Neural cell (in vitro differentiated cells): ENCODE data around the gene SLC35C1. TPM values are rescaled to one million over a fixed set of nuclear protein-coding genes. Genes with fewer than 3 reads are reported as not detected.

ENCODE experiments used
- H2AFZ ChIP-seq: fragments of 200-600, 300-800 bp; sonication (generic), shearing (Covaris generic); 2 replicates; pipeline ENCODE4 v1.6.0; 2014; ENCODE audit warnings: low read depth, mild to moderate bottlenecking, antibody characterized with exemption, low read length, moderate library complexity
- H3F3A ChIP-seq: fragments of 200-600 bp; shearing (Covaris generic); 2 replicates; pipeline ENCODE4 v1.6.1; 2016; ENCODE audit warnings: mild to moderate bottlenecking, moderate library complexity, mixed read lengths, antibody characterized with exemption, low read length; ENCODE audit not compliant: insufficient read depth, poor library complexity, severe bottlenecking
- H3K27ac ChIP-seq: fragments of 200-600, 300-800 bp; sonication (generic), shearing (Covaris generic); 2 replicates; pipeline ENCODE4 v1.5.1; 2014; ENCODE audit warnings: mild to moderate bottlenecking, low read length, moderate library complexity
- H3K27me3 ChIP-seq: fragments of 300-800, 200-600 bp; sonication (generic), shearing (Covaris generic); 2 replicates; pipeline ENCODE4 v1.6.0; 2014; ENCODE audit warnings: mild to moderate bottlenecking, low read depth, low read length, moderate library complexity; ENCODE audit not compliant: insufficient read depth
- H3K36me3 ChIP-seq: fragments of 300-800, 200-600 bp; sonication (generic), shearing (Covaris generic); 2 replicates; pipeline ENCODE4 v1.5.1; 2014; ENCODE audit warnings: mild to moderate bottlenecking, antibody characterized with exemption, low read length, moderate library complexity; ENCODE audit not compliant: insufficient read depth
- H3K4me2 ChIP-seq: fragments of 300-800, 200-600 bp; sonication (generic), shearing (Covaris generic); 2 replicates; pipeline ENCODE4 v1.6.0; 2014; ENCODE audit warnings: mild to moderate bottlenecking, low read length
- H3K4me3 ChIP-seq: fragments of 300-800, 200-600 bp; sonication (generic), shearing (Covaris generic); 2 replicates; pipeline ENCODE4 v1.5.1; 2014; ENCODE audit warnings: mild to moderate bottlenecking, low read length, moderate library complexity
- H3K79me2 ChIP-seq: fragments of 200-600 bp; shearing (Covaris generic); replicated peaks from 2 replicates; pipeline ENCODE4 v1.6.0; 2014; ENCODE audit warnings: mild to moderate bottlenecking, low read length, moderate library complexity; ENCODE audit not compliant: insufficient read depth
- H3K9ac ChIP-seq: fragments of 300-800, 200-600 bp; sonication (generic), shearing (Covaris generic); 2 replicates; pipeline ENCODE4 v1.6.1; 2016; ENCODE audit warnings: mild to moderate bottlenecking, low read length, mixed read lengths
- H3K9me2 ChIP-seq: fragments of 200-600 bp; shearing (Covaris generic); 2 replicates; pipeline ENCODE4 v1.6.1; 2016; ENCODE audit warnings: mild to moderate bottlenecking, low read length, mixed read lengths; ENCODE audit not compliant: insufficient read depth
- H3K9me3 ChIP-seq: fragments of 200-600, 300-800 bp; sonication (generic), shearing (Covaris generic); 2 replicates; pipeline ENCODE4 v1.6.1; 2016; ENCODE audit warnings: mild to moderate bottlenecking, mixed run types, low read length, moderate library complexity, mixed read lengths
- H4K20me1 ChIP-seq: fragments of 200-600 bp; shearing (Covaris generic); 2 replicates; pipeline ENCODE4 v1.6.1; 2016; ENCODE audit warnings: mild to moderate bottlenecking, mixed run types; ENCODE audit not compliant: insufficient read depth
- EP300 ChIP-seq: fragments of 450-650 bp; conservative IDR thresholded peaks from 2 replicates; pipeline ENCODE4 v1.6.1; 2014; ENCODE audit warnings: antibody characterized with exemption, mild to moderate bottlenecking, moderate library complexity; ENCODE audit not compliant: poor library complexity, severe bottlenecking
- EZH2 ChIP-seq: fragments of 200-600, 300-800 bp; shearing (Covaris generic), sonication (generic); IDR thresholded peaks from 2 replicates; pipeline ENCODE4 v1.6.1; 2014; ENCODE audit warnings: antibody characterized with exemption, low read length, borderline replicate concordance, mild to moderate bottlenecking; ENCODE audit not compliant: insufficient read depth, poor library complexity, severe bottlenecking
- MXI1 ChIP-seq: fragments of 450-650 bp; conservative IDR thresholded peaks from 2 replicates; pipeline ENCODE4 v1.6.1; 2014; ENCODE audit warnings: antibody characterized with exemption, mild to moderate bottlenecking; ENCODE audit not compliant: poor library complexity, severe bottlenecking
- POLR2AphosphoS5 ChIP-seq: IDR thresholded peaks from 2 replicates; pipeline ENCODE4 v1.6.1; 2012
- RAD21 ChIP-seq: fragments of 450-650 bp; conservative IDR thresholded peaks from 2 replicates; pipeline ENCODE4 v1.6.1; 2014; ENCODE audit warnings: antibody characterized with exemption, mild to moderate bottlenecking, moderate library complexity
- SMC3 ChIP-seq: fragments of 450-650 bp; conservative IDR thresholded peaks from 2 replicates; pipeline ENCODE4 v1.6.1; 2014; ENCODE audit warnings: antibody characterized with exemption, mild to moderate bottlenecking, moderate library complexity; ENCODE audit not compliant: poor library complexity
- TAF1 ChIP-seq: IDR thresholded peaks from 2 replicates; pipeline ENCODE4 v1.6.1; 2012; ENCODE audit warnings: low read depth
- polyA plus RNA-seq: library from polyadenylated mRNA; depleted of rRNA; stranded (reverse); fragments of >200 nt; gene quantifications from 2 replicates; pipeline ENCODE4 v1.2.3, GENCODE V29; 2014
- TF ChIP-seq, protein P1 (sequence below): fragments of 450-650 bp; IDR thresholded peaks from 2 replicates; pipeline ENCODE4 v1.5.1; 2014; ENCODE audit warnings: antibody characterized with exemption, mild to moderate bottlenecking, moderate library complexity; ENCODE audit not compliant: poor library complexity, severe bottlenecking
- TF ChIP-seq, protein P2 (sequence below): IDR thresholded peaks from 2 replicates; pipeline ENCODE4 v1.6.1; 2012; ENCODE audit warnings: borderline replicate concordance

SLC35C1 gene
- polyA plus RNA-seq, 1 donor from 2014 or later: 2.3 TPM

- Histone ChIP-seq H3K79me2 (no peaks in the 10 kb centered on the region), H3K27ac (no peak overlapping the region), H3K9me2 (no peaks in the 10 kb centered on the region), H3K36me3 (no peaks in the 10 kb centered on the region), H3K4me3 (no peak overlapping the region), H3K9me3 (no peaks in the 10 kb centered on the region), H2AFZ (no peak overlapping the region), H4K20me1 (no peaks in the 10 kb centered on the region), H3F3A (no peaks in the 10 kb centered on the region), H3K4me2 (no peak overlapping the region), H3K27me3 (peaks cover 22% of the 10 kb centered on the region), H3K9ac (no peak overlapping the region)
- TF ChIP-seq, protein P1, sequence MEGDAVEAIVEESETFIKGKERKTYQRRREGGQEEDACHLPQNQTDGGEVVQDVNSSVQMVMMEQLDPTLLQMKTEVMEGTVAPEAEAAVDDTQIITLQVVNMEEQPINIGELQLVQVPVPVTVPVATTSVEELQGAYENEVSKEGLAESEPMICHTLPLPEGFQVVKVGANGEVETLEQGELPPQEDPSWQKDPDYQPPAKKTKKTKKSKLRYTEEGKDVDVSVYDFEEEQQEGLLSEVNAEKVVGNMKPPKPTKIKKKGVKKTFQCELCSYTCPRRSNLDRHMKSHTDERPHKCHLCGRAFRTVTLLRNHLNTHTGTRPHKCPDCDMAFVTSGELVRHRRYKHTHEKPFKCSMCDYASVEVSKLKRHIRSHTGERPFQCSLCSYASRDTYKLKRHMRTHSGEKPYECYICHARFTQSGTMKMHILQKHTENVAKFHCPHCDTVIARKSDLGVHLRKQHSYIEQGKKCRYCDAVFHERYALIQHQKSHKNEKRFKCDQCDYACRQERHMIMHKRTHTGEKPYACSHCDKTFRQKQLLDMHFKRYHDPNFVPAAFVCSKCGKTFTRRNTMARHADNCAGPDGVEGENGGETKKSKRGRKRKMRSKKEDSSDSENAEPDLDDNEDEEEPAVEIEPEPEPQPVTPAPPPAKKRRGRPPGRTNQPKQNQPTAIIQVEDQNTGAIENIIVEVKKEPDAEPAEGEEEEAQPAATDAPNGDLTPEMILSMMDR: no peak
- TF ChIP-seq POLR2AphosphoS5: no peak
- no peak for TF ChIP-seq EP300
- TF ChIP-seq EZH2: no peak
- no peak for TF ChIP-seq RAD21
- TF ChIP-seq SMC3: no peak
- TF ChIP-seq MXI1: no peak
- no peak for TF ChIP-seq TAF1
- TF ChIP-seq, protein P2, sequence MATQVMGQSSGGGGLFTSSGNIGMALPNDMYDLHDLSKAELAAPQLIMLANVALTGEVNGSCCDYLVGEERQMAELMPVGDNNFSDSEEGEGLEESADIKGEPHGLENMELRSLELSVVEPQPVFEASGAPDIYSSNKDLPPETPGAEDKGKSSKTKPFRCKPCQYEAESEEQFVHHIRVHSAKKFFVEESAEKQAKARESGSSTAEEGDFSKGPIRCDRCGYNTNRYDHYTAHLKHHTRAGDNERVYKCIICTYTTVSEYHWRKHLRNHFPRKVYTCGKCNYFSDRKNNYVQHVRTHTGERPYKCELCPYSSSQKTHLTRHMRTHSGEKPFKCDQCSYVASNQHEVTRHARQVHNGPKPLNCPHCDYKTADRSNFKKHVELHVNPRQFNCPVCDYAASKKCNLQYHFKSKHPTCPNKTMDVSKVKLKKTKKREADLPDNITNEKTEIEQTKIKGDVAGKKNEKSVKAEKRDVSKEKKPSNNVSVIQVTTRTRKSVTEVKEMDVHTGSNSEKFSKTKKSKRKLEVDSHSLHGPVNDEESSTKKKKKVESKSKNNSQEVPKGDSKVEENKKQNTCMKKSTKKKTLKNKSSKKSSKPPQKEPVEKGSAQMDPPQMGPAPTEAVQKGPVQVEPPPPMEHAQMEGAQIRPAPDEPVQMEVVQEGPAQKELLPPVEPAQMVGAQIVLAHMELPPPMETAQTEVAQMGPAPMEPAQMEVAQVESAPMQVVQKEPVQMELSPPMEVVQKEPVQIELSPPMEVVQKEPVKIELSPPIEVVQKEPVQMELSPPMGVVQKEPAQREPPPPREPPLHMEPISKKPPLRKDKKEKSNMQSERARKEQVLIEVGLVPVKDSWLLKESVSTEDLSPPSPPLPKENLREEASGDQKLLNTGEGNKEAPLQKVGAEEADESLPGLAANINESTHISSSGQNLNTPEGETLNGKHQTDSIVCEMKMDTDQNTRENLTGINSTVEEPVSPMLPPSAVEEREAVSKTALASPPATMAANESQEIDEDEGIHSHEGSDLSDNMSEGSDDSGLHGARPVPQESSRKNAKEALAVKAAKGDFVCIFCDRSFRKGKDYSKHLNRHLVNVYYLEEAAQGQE: no peak
These were observed 5.4 kb upstream of the SLC35C1 start for GRCh38 chr11:45799562-45799961.

GRCh38 chr11:45800261-45800660 is 4.7 kb upstream of the SLC35C1 start:
- TF ChIP-seq EZH2 (no peak), MXI1 (no peak), TAF1 (no peak), SMC3 (no peak), EP300 (no peak), RAD21 (no peak), POLR2AphosphoS5 (no peak)
- TF ChIP-seq, protein P2: no peak
- TF ChIP-seq, protein P1: no peak
- peaks cover 24% of the 10 kb centered on the region for H3K27me3 ChIP-seq
- H4K20me1 ChIP-seq: no peaks in the 10 kb centered on the region

More at GRCh38 chr11:45800261-45800660, 4.7 kb upstream of the SLC35C1 start:
- no peaks in the 10 kb centered on the region for H3K36me3 ChIP-seq
- H3K27ac ChIP-seq: no peak overlapping the region
- no peaks in the 10 kb centered on the region for H3K9me2 ChIP-seq
- no peaks in the 10 kb centered on the region for H3F3A ChIP-seq
- H3K4me3 ChIP-seq: no peak overlapping the region
- H3K9ac ChIP-seq: no peak overlapping the region
- H3K79me2 ChIP-seq: peaks cover under 1% of the 10 kb centered on the region
- no peak overlapping the region for H2AFZ ChIP-seq
- H3K9me3 ChIP-seq: no peaks in the 10 kb centered on the region
- H3K4me2 ChIP-seq: no peak overlapping the region
